GM12878 (cell line): ENCODE data around the gene ARHGAP6. TPM values are rescaled to one million over a fixed set of nuclear protein-coding genes. Genes with fewer than 3 reads are reported as not detected.
A peak's percentile ranks its signal among the peaks of the same experiment; 100 is the strongest.

Experiments
- ATAC-seq: fragments of 200-7000 bp; cut with Tn5 transposase; 3 replicates; pipeline ENCODE4 v1.9.1; 2020; ENCODE audit warnings: mild to moderate bottlenecking, moderate library complexity
- BruUV-seq: library from RNA; stranded (reverse); fragments of 400-500 nt; replicated peaks from 2 replicates; lab custom pipeline; 2021; lab: Mats Ljungman, UMichigan
- CTCF ChIA-PET: fragments of 300-600 bp; sonication (Branson Sonifier 250); formaldehyde crosslinking; extraction: SDS; loops from one replicate; lab custom pipeline; 2021; ENCODE audit warnings: inconsistent platforms; lab: Yijun Ruan, JAX
- POLR2A ChIA-PET: fragments of 350-600 bp; formaldehyde crosslinking; extraction: SDS; loops from one replicate; lab custom pipeline; 2021; ENCODE audit warnings: inconsistent platforms; lab: Charles Lee
- RAD21 ChIA-PET: fragments of 300-600 bp; sonication (Branson Sonifier 250); formaldehyde crosslinking; loops from one replicate; lab custom pipeline; 2023; ENCODE audit warnings: antibody characterized with exemption; ENCODE audit not compliant: unreplicated experiment; lab: Charles Lee
- SMC1A ChIA-PET: fragments of 300-600 bp; sonication (Branson Sonifier 250); formaldehyde crosslinking; loops from one replicate; lab custom pipeline; 2023; ENCODE audit not compliant: unreplicated experiment, uncharacterized antibody; lab: Charles Lee
- DNase-seq: peaks from one replicate; pipeline ENCODE4 v3.0.0-alpha.2; 2011; ENCODE audit warnings: low read depth, low spot score
- FAIRE-seq: peaks from 3 replicates; lab custom pipeline; 2011; peaks lifted over from hg19 to GRCh38; lab: Jason Lieb, UNC
- H2AFZ ChIP-seq: 2 replicates; pipeline ENCODE4 v1.6.0; 2011; ENCODE audit warnings: low read depth, low read length, control low read depth; ENCODE audit not compliant: control insufficient read depth
- H3K27ac ChIP-seq: 2 replicates; pipeline ENCODE4 v1.5.1; 2011; ENCODE audit warnings: control low read depth; ENCODE audit not compliant: control insufficient read depth, insufficient read depth
- H3K27me3 ChIP-seq, 2 experiments: replicated peaks in 1 of 2; 2 replicates each; pipeline versions ENCODE4 v1.6.0 to v1.6.1; 2011; ENCODE audit warnings: low read length in 1 of 2; ENCODE audit not compliant: control insufficient read depth in 2 of 2, insufficient read depth in 2 of 2
- H3K36me3 ChIP-seq, 2 experiments: 2 replicates each; pipeline ENCODE4 v1.5.1; 2011; ENCODE audit warnings: low read length in 1 of 2; ENCODE audit not compliant: control insufficient read depth in 2 of 2, insufficient read depth in 2 of 2
- H3K4me1 ChIP-seq: 2 replicates; pipeline ENCODE4 v1.6.1; 2011; ENCODE audit warnings: mild to moderate bottlenecking, low read length, moderate library complexity, mixed read lengths; ENCODE audit not compliant: control insufficient read depth, insufficient read depth
- H3K4me2 ChIP-seq: 2 replicates; pipeline ENCODE4 v1.6.0; 2011; ENCODE audit warnings: control low read depth; ENCODE audit not compliant: control insufficient read depth, insufficient read depth
- H3K4me3 ChIP-seq: fragments of 200-600 bp; sonication (generic); 2 replicates; pipeline ENCODE4 v1.5.1; 2016
- H3K79me2 ChIP-seq: 2 replicates; pipeline ENCODE4 v1.6.0; 2011; ENCODE audit warnings: low read length; ENCODE audit not compliant: control insufficient read depth, insufficient read depth
- H3K9ac ChIP-seq: 2 replicates; pipeline ENCODE4 v1.8.0; 2011; ENCODE audit warnings: low read length, control low read depth, mixed read lengths; ENCODE audit not compliant: control insufficient read depth, insufficient read depth
- H3K9me3 ChIP-seq: replicated peaks from 3 replicates; pipeline ENCODE4 v1.5.1; 2011; ENCODE audit warnings: mild to moderate bottlenecking, low read length; ENCODE audit not compliant: control insufficient read depth, insufficient read depth
- H4K20me1 ChIP-seq: 2 replicates; pipeline ENCODE4 v1.6.0; 2011; ENCODE audit not compliant: control insufficient read depth, insufficient read depth
- BACH1 ChIP-seq: fragments of 450-650 bp; IDR thresholded peaks from 2 replicates; pipeline ENCODE4 v1.6.1; 2017; ENCODE audit warnings: mild to moderate bottlenecking, borderline replicate concordance
- CBX3 ChIP-seq: fragments of 200-600 bp; sonication (generic); IDR thresholded peaks from 2 replicates; pipeline ENCODE4 v1.6.1; 2016; ENCODE audit warnings: low read depth, borderline replicate concordance
- E2F4 ChIP-seq: IDR thresholded peaks from 2 replicates; pipeline ENCODE4 v1.6.1; 2012; ENCODE audit warnings: low read depth, low read length, improper control_type of control experiment
- EED ChIP-seq: sonication (generic); IDR thresholded peaks from 2 replicates; pipeline ENCODE4 v1.6.1; 2016; ENCODE audit warnings: antibody characterized with exemption, low read depth
- EP300 ChIP-seq, 2 experiments: fragments of 150-350 bp in 1 of 2; IDR thresholded peaks; 2 replicates each; pipeline ENCODE4 v1.6.1; 2011 to 2012; ENCODE audit warnings: low read depth in 2 of 2, low read length in 2 of 2, borderline replicate concordance in 1 of 2, improper control_type of control experiment in 1 of 2, inconsistent platforms in 1 of 2; ENCODE audit not compliant: control insufficient read depth in 1 of 2
- NFIC ChIP-seq: IDR thresholded peaks from 2 replicates; pipeline ENCODE4 v1.6.1; 2012; ENCODE audit warnings: low read depth, mild to moderate bottlenecking, inconsistent platforms, low read length, moderate library complexity
- RFX5 ChIP-seq: IDR thresholded peaks from 2 replicates; pipeline ENCODE4 v1.6.1; 2011; ENCODE audit warnings: low read depth, low read length, improper control_type of control experiment
- SUZ12 ChIP-seq: fragments of 200-600 bp; sonication (generic); IDR thresholded peaks from one replicate; pipeline ENCODE4 v1.6.1; 2018; ENCODE audit warnings: antibody characterized with exemption, mild to moderate bottlenecking; ENCODE audit not compliant: unreplicated experiment
- WGBS: methylation state at CpG from one replicate; pipeline ENCODE4 v1.1.6; 2016; ENCODE audit warnings: low lambda C conversion rate; ENCODE audit not compliant: insufficient replicate concordance, insufficient coverage; ENCODE audit errors: missing lambda C conversion rate; 5-methylcytosine and 5-hydroxymethylcytosine counted together
- in situ Hi-C: fragments of 300-500 bp; cut with MboI; formaldehyde crosslinking; loops from 9 replicates; pipeline ENCODE4 v1.14.3; 2018; ENCODE audit warnings: mixed read lengths
- intact Hi-C: fragments of 100-400 bp; cut with micrococcal nuclease; formaldehyde crosslinking; loops from one replicate; pipeline ENCODE4 v1.14.2; 2022; ENCODE audit not compliant: unreplicated experiment
- polyA plus RNA-seq, 11 experiments: library from polyadenylated mRNA; depleted of rRNA in 4 of 11; unstranded in 6 of 11; stranded (reverse) in 5 of 11; fragments of >200 nt; fragmentation: Nextera tagmentation in 4 of 11; fragmentation: Illumina TruSeq in 1 of 11; extraction: Ambion mirVana in 4 of 11; extraction: Trizol in 1 of 11; gene quantifications; 1 replicate in 1 of 11; 2 replicates in 10 of 11; pipeline versions ENCODE4 v1.2.1 to v1.2.3, GENCODE V29; 2011 to 2016; ENCODE audit warnings: inconsistent platforms in 2 of 11, missing spikeins in 2 of 11, low read depth in 1 of 11
- total RNA-seq, 4 experiments: library from RNA; depleted of rRNA in 3 of 4; stranded (reverse); fragments of >200 nt in 3 of 4; fragmentation: Illumina TruSeq in 1 of 4; extraction: Trizol in 1 of 4; gene quantifications; 2 replicates each; pipeline versions ENCODE4 v1.2.1 to v1.2.3, GENCODE V29; 2013 to 2021

Gene ARHGAP6
- total and polyA plus RNA-seq, 10 of the 15 experiments (the other 5 are each of a cell fraction or from before 2014, with no cell fraction given), result 0.20 to 1.8 (median 0.76) TPM

- peak overlapping the region; percentile 26; the same call in 1 of the 2 replicates for H3K4me3 ChIP-seq
- ATAC-seq (peak; percentile 30; the same call in 2 of the 3 replicates), DNase-seq (no peak), FAIRE-seq (no peak)
- no peak overlapping the region for H3K9ac ChIP-seq
- no peak for TF ChIP-seq CBX3
- no peak for TF ChIP-seq EED
- TF ChIP-seq E2F4, result no peak
- TF ChIP-seq EP300 (IDR thresholded peaks at IDR 0.05; ENCODE audit: borderline replicate concordance in 1 of 2, control insufficient read depth in 1 of 2, low read depth in 2 of 2, low read length in 2 of 2), result no peak
- no peak for TF ChIP-seq RFX5
- no peak for TF ChIP-seq NFIC
- no peak for TF ChIP-seq BACH1
- no peak for TF ChIP-seq SUZ12
- no TSS peak for BruUV-seq
- POLR2A ChIA-PET, result no interaction called here
- 51% methylated on average over 62 of the region's 73 CpGs for WGBS
- peak overlapping the region; percentile 57 for H3K4me2 ChIP-seq
- H3K9me3 ChIP-seq, result no peaks in the 10 kb centered on the region
- no peaks in the 10 kb centered on the region for H3K36me3 ChIP-seq
- in situ Hi-C loops (no loop called here), intact Hi-C loops (no loop called here)
- CTCF ChIA-PET, result interaction anchor here (1.4 kb wide), 1 partner anchor 60 kb away, joined by 5 read pairs; no protein-coding TSS in a partner anchor
- no peaks in the 10 kb centered on the region for H4K20me1 ChIP-seq
- RAD21 ChIA-PET, result no interaction called here
- H3K27ac ChIP-seq, result no peak overlapping the region
- H2AFZ ChIP-seq, result no peak overlapping the region
- no peaks in the 10 kb centered on the region for H3K79me2 ChIP-seq
- SMC1A ChIA-PET, result interaction anchor here (1.3 to 2.2 kb wide), 2 partner anchors 13 to 14 kb away, joined by 4 to 5 read pairs; no protein-coding TSS in a partner anchor
- peaks cover 0 to 1% of the 10 kb centered on the region in 2 experiments; a peak in 1 of 4 replicates for H3K27me3 ChIP-seq
- H3K4me1 ChIP-seq, result no peaks in the 10 kb centered on the region
Observed at GRCh38 chrX:11664211-11665167, 1.2 kb downstream of the ARHGAP6 start.
